CD4-positive, alpha-beta T cell treated with Interleukin-17A for 1 hour (primary cell): ENCODE measurements around the gene NDUFAF8.

Experiments
- DNase-seq: peaks from one replicate; pipeline ENCODE4 v3.0.0-alpha.2; 2020

NDUFAF8 gene

GRCh38 chr17:81254955-81255717 lies 16.0 kb downstream of the NDUFAF8 start:
- DNase-seq = no peak

GRCh38 chr17:81256616-81257015 lies 17.5 kb downstream of the NDUFAF8 start:
- DNase-seq = no peak

- DNase-seq = no peak
Observed at GRCh38 chr17:81257533-81257932, 18.4 kb downstream of the NDUFAF8 start.

- DNase-seq = no peak
Observed at GRCh38 chr17:81258292-81258691, 19.2 kb downstream of the NDUFAF8 start.

GRCh38 chr17:81259058-81259605 lies 20.0 kb downstream of the NDUFAF8 start:
- no peak for DNase-seq

- DNase-seq = no peak
Observed at GRCh38 chr17:81260171-81260570, 21.1 kb downstream of the NDUFAF8 start.

GRCh38 chr17:81260641-81261040 lies 21.5 kb downstream of the NDUFAF8 start:
- DNase-seq = no peak

GRCh38 chr17:81261096-81261495 lies 22.0 kb downstream of the NDUFAF8 start:
- no peak for DNase-seq

- no peak for DNase-seq
Observed at GRCh38 chr17:81261582-81262336, 22.6 kb downstream of the NDUFAF8 start.

- DNase-seq = no peak
Observed at GRCh38 chr17:81263371-81264181, 24.5 kb downstream of the NDUFAF8 start.

GRCh38 chr17:81264640-81265039 lies 25.5 kb downstream of the NDUFAF8 start:
- no peak for DNase-seq

- DNase-seq = no peak
Observed at GRCh38 chr17:81265576-81265975, 26.5 kb downstream of the NDUFAF8 start.

- no peak for DNase-seq
Observed at GRCh38 chr17:81267390-81268067, 28.4 kb downstream of the NDUFAF8 start.

- DNase-seq = no peak
Observed at GRCh38 chr17:81270279-81270678, 31.2 kb downstream of the NDUFAF8 start.

GRCh38 chr17:81271226-81271625 lies 32.1 kb downstream of the NDUFAF8 start:
- no peak for DNase-seq

GRCh38 chr17:81272616-81273015 lies 33.5 kb downstream of the NDUFAF8 start:
- no peak for DNase-seq

GRCh38 chr17:81273698-81274470 lies 34.8 kb downstream of the NDUFAF8 start:
- no peak for DNase-seq

- no peak for DNase-seq
Observed at GRCh38 chr17:81274471-81274855, 35.3 kb downstream of the NDUFAF8 start.

- no peak for DNase-seq
Observed at GRCh38 chr17:81276781-81277180, 37.7 kb downstream of the NDUFAF8 start.

- DNase-seq = no peak
Observed at GRCh38 chr17:81277421-81277820, 38.3 kb downstream of the NDUFAF8 start.

- no peak for DNase-seq
Observed at GRCh38 chr17:81277946-81278693, 39.0 kb downstream of the NDUFAF8 start.
